D721Med (cell line): ENCODE results near the gene ADAM15.

Experiments used
- DNase-seq: peaks from one replicate; pipeline ENCODE4 v3.0.0; 2011; ENCODE audit warnings: low spot score; ENCODE audit not compliant: insufficient read length
- FAIRE-seq: peaks from 2 replicates; lab custom pipeline; 2011; peaks lifted over from hg19 to GRCh38; lab: Jason Lieb, UNC
- CTCF ChIP-seq: IDR thresholded peaks from 2 replicates; pipeline ENCODE4 v1.5.1; 2012; ENCODE audit warnings: mild to moderate bottlenecking, control low read depth; ENCODE audit not compliant: insufficient read depth; ENCODE audit errors: missing control alignments

The ADAM15 gene

GRCh38 chr1:155018617-155019348, 32.3 kb upstream of the ADAM15 start:
- DNase-seq (no peak), FAIRE-seq (no peak)
- no peak for TF ChIP-seq CTCF

- DNase-seq (no peak), FAIRE-seq (no peak)
- TF ChIP-seq CTCF, result no peak
These were observed 31.5 kb upstream of the ADAM15 start for GRCh38 chr1:155019377-155020245.

- no peak for FAIRE-seq
- DNase-seq, result no peak
- TF ChIP-seq CTCF, result no peak
These were observed 28.8 kb upstream of the ADAM15 start for GRCh38 chr1:155022136-155022926.

- DNase-seq (no peak), FAIRE-seq (no peak)
- TF ChIP-seq CTCF, result no peak
These were observed 28.2 kb upstream of the ADAM15 start for GRCh38 chr1:155022927-155023236.

GRCh38 chr1:155023627-155024026, 27.5 kb upstream of the ADAM15 start:
- no peak for FAIRE-seq

GRCh38 chr1:155024315-155024714, 26.8 kb upstream of the ADAM15 start:
- DNase-seq (no peak), FAIRE-seq (no peak)
- TF ChIP-seq CTCF, result no peak

More at GRCh38 chr1:155023627-155024026, 27.5 kb upstream of the ADAM15 start:
- TF ChIP-seq CTCF, result no peak
- DNase-seq, result no peak
